D721Med (cell line): ENCODE results near the gene GRID2.

ENCODE experiments used
- DNase-seq: peaks from one replicate; pipeline ENCODE4 v3.0.0; 2011; ENCODE audit warnings: low spot score; ENCODE audit not compliant: insufficient read length
- FAIRE-seq: peaks from 2 replicates; lab custom pipeline; 2011; peaks lifted over from hg19 to GRCh38; lab: Jason Lieb, UNC
- TF ChIP-seq, protein P1 (sequence below): IDR thresholded peaks from 2 replicates; pipeline ENCODE4 v1.5.1; 2012; ENCODE audit warnings: mild to moderate bottlenecking, control low read depth; ENCODE audit not compliant: insufficient read depth; ENCODE audit errors: missing control alignments

GRID2 gene

DNA sequence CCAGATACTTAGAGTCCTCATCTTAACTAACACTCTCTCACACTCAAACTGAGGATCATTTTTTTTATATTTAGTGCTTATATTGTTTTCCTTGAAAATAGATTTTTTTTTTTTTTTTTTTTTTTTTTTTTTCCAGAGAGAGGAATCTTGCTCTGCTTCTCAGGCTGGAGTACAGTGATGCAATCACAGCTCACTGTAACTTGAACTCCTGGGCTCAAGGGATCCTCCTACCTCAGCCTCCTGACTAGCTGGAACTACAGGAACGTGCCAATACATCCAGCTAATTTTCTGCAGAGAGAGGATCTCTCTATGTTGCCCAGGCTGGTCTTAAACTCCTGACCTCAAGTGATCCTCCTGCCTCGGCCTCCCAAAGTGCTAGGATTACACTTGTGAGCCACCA lies 874.5 kb downstream of the GRID2 start:
- DNase-seq, result no peak
- FAIRE-seq, result no peak
- TF ChIP-seq, protein P1, sequence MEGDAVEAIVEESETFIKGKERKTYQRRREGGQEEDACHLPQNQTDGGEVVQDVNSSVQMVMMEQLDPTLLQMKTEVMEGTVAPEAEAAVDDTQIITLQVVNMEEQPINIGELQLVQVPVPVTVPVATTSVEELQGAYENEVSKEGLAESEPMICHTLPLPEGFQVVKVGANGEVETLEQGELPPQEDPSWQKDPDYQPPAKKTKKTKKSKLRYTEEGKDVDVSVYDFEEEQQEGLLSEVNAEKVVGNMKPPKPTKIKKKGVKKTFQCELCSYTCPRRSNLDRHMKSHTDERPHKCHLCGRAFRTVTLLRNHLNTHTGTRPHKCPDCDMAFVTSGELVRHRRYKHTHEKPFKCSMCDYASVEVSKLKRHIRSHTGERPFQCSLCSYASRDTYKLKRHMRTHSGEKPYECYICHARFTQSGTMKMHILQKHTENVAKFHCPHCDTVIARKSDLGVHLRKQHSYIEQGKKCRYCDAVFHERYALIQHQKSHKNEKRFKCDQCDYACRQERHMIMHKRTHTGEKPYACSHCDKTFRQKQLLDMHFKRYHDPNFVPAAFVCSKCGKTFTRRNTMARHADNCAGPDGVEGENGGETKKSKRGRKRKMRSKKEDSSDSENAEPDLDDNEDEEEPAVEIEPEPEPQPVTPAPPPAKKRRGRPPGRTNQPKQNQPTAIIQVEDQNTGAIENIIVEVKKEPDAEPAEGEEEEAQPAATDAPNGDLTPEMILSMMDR, result no peak

DNA sequence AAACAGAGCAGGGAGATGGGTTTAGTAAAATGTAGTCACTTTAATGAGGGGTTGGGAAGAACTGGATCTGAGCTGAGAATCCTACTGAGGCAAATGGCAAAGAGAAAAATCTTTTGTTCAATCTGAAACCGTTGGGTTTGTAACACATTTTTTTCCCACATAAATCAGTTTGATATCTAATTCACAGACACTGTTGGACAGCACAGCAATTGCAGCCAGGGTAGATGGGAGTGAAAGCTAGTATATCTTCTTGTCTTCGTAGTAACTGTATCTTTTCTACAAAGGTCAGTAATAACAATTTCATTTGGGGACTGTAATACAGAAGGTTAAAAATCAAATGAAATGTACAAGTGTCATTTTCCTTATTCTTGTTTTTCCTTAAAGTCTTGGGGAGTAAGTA lies 875.3 kb downstream of the GRID2 start:
- no peak for FAIRE-seq
- DNase-seq, result no peak
- TF ChIP-seq, protein P1, result no peak

DNA sequence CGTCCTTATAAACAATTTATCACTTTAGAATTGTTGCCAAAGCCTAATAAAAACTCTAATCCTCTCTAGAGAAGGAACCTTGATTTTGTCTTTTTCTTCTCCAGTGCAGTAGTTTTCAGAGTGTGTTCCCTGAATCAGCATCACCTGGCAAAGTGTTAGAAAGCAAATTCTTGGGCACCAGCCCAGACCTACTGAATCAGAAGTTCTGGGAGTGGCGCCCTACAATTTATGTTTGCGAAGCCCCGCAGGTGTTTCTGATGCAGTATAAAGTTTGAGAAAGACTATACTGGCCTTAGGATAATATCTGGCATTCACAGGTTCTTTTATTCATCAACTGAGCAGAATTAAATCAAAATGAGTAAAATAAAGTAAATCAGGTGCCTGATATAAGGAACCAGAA lies 879.0 kb downstream of the GRID2 start:
- no peak for DNase-seq
- no peak for FAIRE-seq
- TF ChIP-seq, protein P1, result no peak

DNA sequence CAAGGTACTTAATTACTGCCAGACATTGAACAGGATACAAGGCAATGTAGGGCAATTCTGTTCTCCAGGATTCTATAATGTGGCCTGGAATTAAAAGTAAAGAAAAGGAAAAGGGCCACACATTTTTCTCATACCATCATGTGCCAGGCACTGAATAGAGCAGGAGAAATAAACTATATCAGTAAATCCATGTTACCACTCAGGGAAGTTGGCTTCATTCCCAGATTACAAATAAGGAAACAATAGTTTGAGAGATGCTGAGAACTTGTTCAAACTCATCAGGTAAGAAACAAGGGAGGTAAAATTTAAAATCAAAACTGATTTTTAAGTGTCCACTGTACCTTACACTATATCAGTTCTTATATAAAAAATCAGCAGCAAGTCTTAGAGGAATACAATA lies 879.8 kb downstream of the GRID2 start:
- TF ChIP-seq, protein P1, result no peak
- FAIRE-seq (no peak), DNase-seq (no peak)

DNA sequence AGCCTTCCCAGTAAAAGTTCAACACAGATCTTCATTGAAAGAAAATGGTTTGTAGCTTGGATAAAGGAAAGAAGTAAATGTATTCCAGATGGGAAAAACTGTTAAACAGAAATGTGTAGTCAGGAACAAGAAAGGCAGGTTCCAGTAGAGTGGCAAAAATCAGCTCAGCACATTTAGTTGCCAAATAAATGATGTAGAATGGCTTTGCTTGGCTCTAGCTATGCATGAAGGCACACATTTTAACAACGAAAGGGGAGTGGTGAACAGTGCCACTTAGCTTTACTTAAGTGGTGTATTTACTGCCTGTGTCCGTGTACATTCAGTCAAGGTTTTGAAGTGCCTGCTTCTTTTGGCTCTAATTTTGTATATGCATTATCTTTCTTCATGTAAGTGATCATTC lies 880.3 kb downstream of the GRID2 start:
- FAIRE-seq (no peak), DNase-seq (no peak)
- TF ChIP-seq, protein P1, result no peak

DNA sequence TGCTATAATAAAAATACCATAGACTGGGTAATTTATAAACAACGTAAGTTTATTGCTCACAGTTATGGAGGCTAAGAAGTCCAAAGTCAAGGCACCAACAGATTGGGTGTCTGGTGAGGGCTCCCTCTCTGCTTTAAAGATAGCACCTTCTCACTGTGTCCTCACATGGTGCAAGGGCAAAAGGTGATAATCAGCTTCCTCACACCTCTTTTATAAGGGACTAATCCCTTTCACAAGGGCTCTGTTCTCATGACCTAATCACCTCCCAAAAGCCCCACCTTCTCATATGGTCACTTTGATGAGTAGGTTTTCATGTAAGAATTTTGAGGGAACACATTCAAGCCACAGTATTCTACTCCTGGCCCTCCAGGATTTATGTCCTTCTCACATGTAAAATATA lies 883.1 kb downstream of the GRID2 start:
- no peak for DNase-seq
- TF ChIP-seq, protein P1, result no peak
- no peak for FAIRE-seq

DNA sequence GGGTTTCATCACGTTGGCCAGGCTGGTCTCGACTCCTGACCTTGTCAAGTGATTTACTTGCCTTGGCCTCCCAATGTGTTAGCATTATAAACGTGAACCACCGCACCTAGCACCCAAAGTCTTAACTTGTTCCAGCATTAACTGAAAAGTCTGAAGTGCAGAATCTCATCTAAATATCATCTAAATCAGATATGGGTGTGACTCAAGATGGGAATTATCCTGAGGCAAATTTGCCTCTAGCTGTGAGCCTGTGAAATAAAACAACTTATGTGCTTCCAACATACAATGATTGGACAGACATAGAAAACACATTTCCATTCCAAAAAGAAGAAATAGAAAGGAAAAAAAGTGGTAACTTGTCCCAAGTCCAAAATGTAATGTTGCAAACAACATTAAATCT lies 883.7 kb downstream of the GRID2 start:
- TF ChIP-seq, protein P1, result no peak
- DNase-seq (no peak), FAIRE-seq (no peak)
